Endothelial cell of umbilical vein (primary cell): ENCODE results near the gene MDH2. TPM values are rescaled to one million over a fixed set of nuclear protein-coding genes. Genes with fewer than 3 reads are reported as not detected.

Experiments
- BruUV-seq: library from RNA; stranded (reverse); fragments of 400-500 nt; replicated peaks from 2 replicates; lab custom pipeline; 2021; lab: Mats Ljungman, UMichigan
- CTCF ChIA-PET: fragments of 300-600, 350-600 bp; sonication (Branson Sonifier 250); formaldehyde crosslinking; loops from one replicate; lab custom pipeline; 2021; ENCODE audit warnings: antibody characterized with exemption, inconsistent platforms; lab: Charles Lee
- POLR2A ChIA-PET: fragments of 300-600, 350-600 bp; sonication (Branson Sonifier 250); formaldehyde crosslinking; loops from one replicate; lab custom pipeline; 2021; ENCODE audit warnings: antibody characterized with exemption, inconsistent platforms; lab: Charles Lee
- DNase-seq: peaks from one replicate; pipeline ENCODE4 v3.0.0-alpha.2; 2011; ENCODE audit warnings: low read depth, low spot score
- FAIRE-seq: peaks from 2 replicates; lab custom pipeline; 2011; peaks lifted over from hg19 to GRCh38; lab: Jason Lieb, UNC
- H2AFZ ChIP-seq: 2 replicates; pipeline ENCODE4 v1.6.0; 2012; ENCODE audit warnings: low read depth, low read length, control low read depth, inconsistent platforms
- H3K27ac ChIP-seq: 2 replicates; pipeline ENCODE4 v1.5.1; 2011; ENCODE audit warnings: low read depth, mild to moderate bottlenecking, control low read depth, low read length, moderate library complexity; ENCODE audit not compliant: insufficient read depth
- H3K27me3 ChIP-seq, 2 experiments: 2 replicates each; pipeline versions ENCODE4 v1.6.0 to v1.6.1; 2011; ENCODE audit warnings: low read length in 2 of 2, mixed read lengths in 1 of 2; ENCODE audit not compliant: control insufficient read depth in 2 of 2, insufficient read depth in 2 of 2
- H3K36me3 ChIP-seq, 2 experiments: 2 replicates in 1 of 2; 3 replicates in 1 of 2; pipeline ENCODE4 v1.5.1; 2011; ENCODE audit warnings: low read length in 2 of 2, mild to moderate bottlenecking in 1 of 2, moderate library complexity in 1 of 2; ENCODE audit not compliant: control insufficient read depth in 2 of 2, insufficient read depth in 2 of 2; ENCODE audit errors: extremely low read depth in 1 of 2
- H3K4me1 ChIP-seq: 3 replicates; pipeline ENCODE4 v1.5.1; 2011; ENCODE audit warnings: mild to moderate bottlenecking, low read length; ENCODE audit not compliant: control insufficient read depth, insufficient read depth; ENCODE audit errors: extremely low read depth
- H3K4me2 ChIP-seq: 2 replicates; pipeline ENCODE4 v1.6.1; 2011; ENCODE audit warnings: low read length, control low read depth, mixed read lengths; ENCODE audit not compliant: insufficient read depth
- H3K4me3 ChIP-seq, 3 experiments: fragments of 200-600 bp in 1 of 3; sonication (generic), shearing (Covaris generic) in 1 of 3; replicated peaks in 1 of 3; 2 replicates each; pipeline ENCODE4 v1.5.1; 2011 to 2016; ENCODE audit warnings: control low read depth in 3 of 3, low read length in 3 of 3, mild to moderate bottlenecking in 2 of 3, inconsistent platforms in 1 of 3, low read depth in 1 of 3, moderate library complexity in 1 of 3; ENCODE audit not compliant: insufficient read depth in 1 of 3
- H3K79me2 ChIP-seq: 2 replicates; pipeline ENCODE4 v1.6.0; 2012; ENCODE audit warnings: low read length, inconsistent platforms; ENCODE audit not compliant: control insufficient read depth, insufficient read depth
- H3K9ac ChIP-seq: replicated peaks from 2 replicates; pipeline ENCODE3; 2011; ENCODE audit warnings: low read length, control low read depth; ENCODE audit not compliant: insufficient read depth; ENCODE audit errors: extremely low read depth
- H3K9me1 ChIP-seq: replicated peaks from 3 replicates; pipeline ENCODE4 v1.6.0; 2011; ENCODE audit warnings: mild to moderate bottlenecking, low read length; ENCODE audit not compliant: control insufficient read depth, insufficient read depth; ENCODE audit errors: extremely low read depth
- H3K9me3 ChIP-seq: replicated peaks from 2 replicates; pipeline ENCODE4 v1.5.1; 2012; ENCODE audit warnings: low read length, inconsistent platforms; ENCODE audit not compliant: control insufficient read depth, insufficient read depth
- H4K20me1 ChIP-seq: replicated peaks from 2 replicates; pipeline ENCODE3; 2011; ENCODE audit warnings: mild to moderate bottlenecking, low read length; ENCODE audit not compliant: control insufficient read depth, insufficient read depth; ENCODE audit errors: extremely low read depth
- EZH2 ChIP-seq: IDR thresholded peaks from 2 replicates; pipeline ENCODE4 v1.6.1; 2012; ENCODE audit warnings: borderline replicate concordance, low read depth, mild to moderate bottlenecking, moderate library complexity, low read length, inconsistent platforms; ENCODE audit not compliant: severe bottlenecking
- FOS ChIP-seq: IDR thresholded peaks from 2 replicates; pipeline ENCODE4 v1.6.1; 2011; ENCODE audit warnings: mild to moderate bottlenecking, low read length, moderate library complexity, borderline replicate concordance; ENCODE audit not compliant: insufficient read depth
- GATA2 ChIP-seq: IDR thresholded peaks from 2 replicates; pipeline ENCODE4 v1.7.0; 2011; ENCODE audit warnings: low read depth, mild to moderate bottlenecking, moderate library complexity, mixed read lengths, low read length; ENCODE audit not compliant: insufficient read length, insufficient read depth
- JUN ChIP-seq: IDR thresholded peaks from 2 replicates; pipeline ENCODE4 v1.6.1; 2011; ENCODE audit warnings: borderline replicate concordance, low read depth; ENCODE audit not compliant: insufficient read length, insufficient read depth
- MAX ChIP-seq: IDR thresholded peaks from 2 replicates; pipeline ENCODE4 v1.6.1; 2011; ENCODE audit not compliant: insufficient read depth, insufficient read length
- MYC ChIP-seq: IDR thresholded peaks from one replicate; pipeline ENCODE4 v1.6.1; 2011; ENCODE audit warnings: mild to moderate bottlenecking, low read depth, low read length
- POLR2A ChIP-seq: IDR thresholded peaks from 2 replicates; pipeline ENCODE4 v1.6.1; 2012; ENCODE audit warnings: low read depth, mild to moderate bottlenecking, control low read depth, low read length
- POLR2AphosphoS5 ChIP-seq: IDR thresholded peaks from 2 replicates; pipeline ENCODE4 v1.6.1; 2012; ENCODE audit warnings: low read depth, mild to moderate bottlenecking, control low read depth, low read length, moderate library complexity; ENCODE audit not compliant: insufficient read depth
- dilution Hi-C: fragments of 300-500 bp; cut with MboI; formaldehyde crosslinking; loops from one replicate; pipeline ENCODE4 v1.15.0; 2019; ENCODE audit warnings: low sequenced_read_pairs; ENCODE audit not compliant: extremely low pct_ligation_motif_present
- intact Hi-C: fragments of 100-400 bp; cut with micrococcal nuclease; formaldehyde crosslinking; loops from one replicate; pipeline ENCODE4 v1.10.0; 2022
- polyA plus RNA-seq, 4 experiments: library from polyadenylated mRNA; depleted of rRNA in 3 of 4; stranded (reverse) in 3 of 4; unstranded in 1 of 4; fragments of >200 nt; gene quantifications; 2 replicates each; pipeline versions ENCODE4 v1.2.1 to v1.2.3, GENCODE V29; 2011 to 2012; ENCODE audit warnings: missing spikeins in 1 of 4
- total RNA-seq: library from RNA; stranded (reverse); gene quantifications from 2 replicates; pipeline ENCODE4 v1.2.3, GENCODE V29; 2021
- TF ChIP-seq, protein P1 (sequence below), 2 donors: IDR thresholded peaks; 1 replicate in 1 of 2; 2 replicates in 1 of 2; pipeline ENCODE4 v1.5.1; 2011; ENCODE audit warnings: low read length in 2 of 2, mild to moderate bottlenecking in 2 of 2, moderate library complexity in 2 of 2, control low read depth in 1 of 2, inconsistent platforms in 1 of 2, low read depth in 1 of 2; ENCODE audit not compliant: insufficient read depth in 1 of 2; ENCODE audit errors: extremely low read depth in 1 of 2

The MDH2 gene
- total and polyA plus RNA-seq, 2 donors (not counting 3 experiments of a cell fraction or from before 2014, with no cell fraction given) = 123 to 175 TPM

- TF ChIP-seq JUN (no peak), POLR2A (no peak), MAX (no peak), FOS (no peak), MYC (no peak), EZH2 (no peak), POLR2AphosphoS5 (no peak), GATA2 (no peak)
- TF ChIP-seq, protein P1, sequence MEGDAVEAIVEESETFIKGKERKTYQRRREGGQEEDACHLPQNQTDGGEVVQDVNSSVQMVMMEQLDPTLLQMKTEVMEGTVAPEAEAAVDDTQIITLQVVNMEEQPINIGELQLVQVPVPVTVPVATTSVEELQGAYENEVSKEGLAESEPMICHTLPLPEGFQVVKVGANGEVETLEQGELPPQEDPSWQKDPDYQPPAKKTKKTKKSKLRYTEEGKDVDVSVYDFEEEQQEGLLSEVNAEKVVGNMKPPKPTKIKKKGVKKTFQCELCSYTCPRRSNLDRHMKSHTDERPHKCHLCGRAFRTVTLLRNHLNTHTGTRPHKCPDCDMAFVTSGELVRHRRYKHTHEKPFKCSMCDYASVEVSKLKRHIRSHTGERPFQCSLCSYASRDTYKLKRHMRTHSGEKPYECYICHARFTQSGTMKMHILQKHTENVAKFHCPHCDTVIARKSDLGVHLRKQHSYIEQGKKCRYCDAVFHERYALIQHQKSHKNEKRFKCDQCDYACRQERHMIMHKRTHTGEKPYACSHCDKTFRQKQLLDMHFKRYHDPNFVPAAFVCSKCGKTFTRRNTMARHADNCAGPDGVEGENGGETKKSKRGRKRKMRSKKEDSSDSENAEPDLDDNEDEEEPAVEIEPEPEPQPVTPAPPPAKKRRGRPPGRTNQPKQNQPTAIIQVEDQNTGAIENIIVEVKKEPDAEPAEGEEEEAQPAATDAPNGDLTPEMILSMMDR (IDR thresholded peaks at IDR 0.05; ENCODE audit: extremely low read depth in 1 of 2, insufficient read depth in 1 of 2, low read depth in 1 of 2, low read length in 2 of 2) = no peak
- no peak overlapping the region for H3K4me2 ChIP-seq
- CTCF ChIA-PET = interaction anchor here (1.2 to 1.5 kb wide), 2 partner anchors 13 to 17 kb away, joined by 3 read pairs; no protein-coding TSS in a partner anchor
- no peaks in the 10 kb centered on the region for H4K20me1 ChIP-seq
- dilution Hi-C loops = no loop called here
- H3K36me3 ChIP-seq = peaks cover 18 to 34% of the 10 kb centered on the region in 2 experiments
- POLR2A ChIA-PET = no interaction called here
- no peaks in the 10 kb centered on the region for H3K9me3 ChIP-seq
- H3K27ac ChIP-seq = no peak overlapping the region
- no peak for FAIRE-seq
- intact Hi-C loops = no loop called here
- BruUV-seq = no TSS peak
- no peaks in the 10 kb centered on the region for H3K27me3 ChIP-seq
- H3K9me1 ChIP-seq = no peaks in the 10 kb centered on the region
- no peak overlapping the region for H3K9ac ChIP-seq
- H3K4me1 ChIP-seq = no peaks in the 10 kb centered on the region
- H3K4me3 ChIP-seq = no peak overlapping the region
- no peak overlapping the region for H2AFZ ChIP-seq
- H3K79me2 ChIP-seq = peaks cover 33% of the 10 kb centered on the region
- DNase-seq = no peak
Measured at GRCh38 chr7:76056241-76056640, 8.3 kb downstream of the MDH2 start.
